Measurements from ENCODE around the gene RGS19. TPM values are rescaled to one million over a fixed set of nuclear protein-coding genes. Genes with fewer than 3 reads are reported as not detected.
A peak's percentile ranks its signal among the peaks of the same experiment; 100 is the strongest.

RGS19 gene
- total and polyA plus RNA-seq, 2 of the 8 experiments (the other 6 are each of a cell fraction or from before 2014, with no cell fraction given) = 12.7 to 16.8 TPM

GRCh38 chr20:64036346-64037198 is 42.7 kb downstream of the RGS19 start:
- no peak for FAIRE-seq
- H3K79me2 ChIP-seq (ENCODE audit: control insufficient read depth in 1 of 2, insufficient read depth in 2 of 2, low read length in 2 of 2) = no peaks in the 10 kb centered on the region
- H4K20me1 ChIP-seq (replicated peaks in 1 of 2; ENCODE audit: control insufficient read depth in 1 of 2, insufficient read depth in 2 of 2, low read length in 2 of 2) = peaks cover 0 to 3% of the 10 kb centered on the region in 2 experiments
- peak overlapping the region in 1 of 2 experiments; percentile 14; a peak in 2 of 4 replicates for H3K4me2 ChIP-seq (ENCODE audit: insufficient read depth in 1 of 2, low read depth in 2 of 2, low read length in 2 of 2)
- peak overlapping the region; percentile 39; the same call in 1 of the 2 replicates for H2AK5ac ChIP-seq (ENCODE audit: low read depth, low read length)
- no peaks in the 10 kb centered on the region for H3K9me3 ChIP-seq (ENCODE audit: insufficient read depth in 2 of 2, low read depth in 1 of 2, low read length in 1 of 2)
- no peak overlapping the region for H4K8ac ChIP-seq (ENCODE audit: extremely low read depth, insufficient read depth, low read length)
- no peak overlapping the region for H3K4ac ChIP-seq (replicated peaks; ENCODE audit: insufficient read length, low read depth, low read length)
- H3K79me1 ChIP-seq (ENCODE audit: low read depth, low read length) = no peaks in the 10 kb centered on the region; the same call in 1 of the 2 replicates
- H3K27me3 ChIP-seq (replicated peaks in 1 of 4; ENCODE audit: control insufficient read depth in 3 of 4, extremely low read depth in 1 of 4, insufficient read depth in 3 of 4, low read length in 3 of 4) = peaks cover 12 to 41% (median 33%) of the 10 kb centered on the region in 4 experiments
- peak overlapping the region; percentile 61; the same call in 1 of the 2 replicates for H2BK20ac ChIP-seq (ENCODE audit: low read length)
- CTCF ChIA-PET (ENCODE audit: partially characterized antibody) = interaction anchor here (1.0 to 7.3 kb wide), 13 partner anchors 9 to 105 kb away, joined by 3 to 73 read pairs (median 3); partner anchors contain the start of genes LKAAEAR1, PRPF6 and TCEA2
- no peak overlapping the region for H3K23ac ChIP-seq (ENCODE audit: insufficient read length)
- 0 out of 2 replicates have a peak overlapping the region, but pooled peaks have one; percentile 19 for H3K27ac ChIP-seq (ENCODE audit: low read depth, low read length)
- H3K4me1 ChIP-seq (replicated peaks in 1 of 4; ENCODE audit: control insufficient read depth in 3 of 4, insufficient read depth in 4 of 4, low read length in 3 of 4) = peaks cover 0 to 19% (median 15%) of the 10 kb centered on the region in 4 experiments; a peak in 6 of 7 replicates
- peaks cover 3% of the 10 kb centered on the region; the same call in 1 of the 2 replicates for H3K23me2 ChIP-seq (ENCODE audit: low read depth, low read length)
- no peak overlapping the region for H3K9ac ChIP-seq (replicated peaks in 1 of 4; ENCODE audit: extremely low read depth in 1 of 4, low read depth in 3 of 4, low read length in 3 of 4)
- POLR2A ChIA-PET (ENCODE audit: partially characterized antibody) = interaction anchor here (1.0 to 1.9 kb wide), 8 partner anchors 9 to 54 kb away, joined by 3 to 8 read pairs (median 4); partner anchors contain the start of gene TCEA2
- no peak overlapping the region for H2BK15ac ChIP-seq (ENCODE audit: low read length)
- peak overlapping the region; percentile 84 for H2BK5ac ChIP-seq (ENCODE audit: low read depth, low read length)
- DNase-seq (ENCODE audit: low read depth in 1 of 2, low spot score in 2 of 2) = no peak
- H2AFZ ChIP-seq (ENCODE audit: low read length) = no peak overlapping the region
- no peak overlapping the region for H2BK120ac ChIP-seq (replicated peaks; ENCODE audit: low read depth, low read length)
- H3K4me3 ChIP-seq (ENCODE audit: extremely low read depth in 1 of 4, insufficient read depth in 2 of 4, low read depth in 3 of 4, low read length in 4 of 4) = no peak overlapping the region
- H3K14ac ChIP-seq (ENCODE audit: insufficient read length) = no peak overlapping the region
- 0 out of 2 replicates have a peak overlapping the region, but pooled peaks have one; percentile 60 for H2BK12ac ChIP-seq (ENCODE audit: low read depth, low read length)
- H4K91ac ChIP-seq (replicated peaks; ENCODE audit: insufficient read length, low read length) = peak overlapping the region; percentile 42
- 79% methylated on average over 12 of the region's 17 CpGs; no CpG with 5 or more reads in 1 of the 2 experiments for WGBS, 2 experiments (ENCODE audit: extremely low coverage in 1 of 2, insufficient coverage in 1 of 2, insufficient read length in 1 of 2, insufficient replicate concordance in 2 of 2, low coverage in 1 of 2, low lambda C conversion rate in 2 of 2, missing lambda C conversion rate in 1 of 2)
- H3K56ac ChIP-seq (replicated peaks; ENCODE audit: insufficient read length, low read depth, low read length) = no peak overlapping the region
- peaks cover 4 to 11% (median 7%) of the 10 kb centered on the region in 4 experiments; a peak in 5 of 8 replicates for H3K36me3 ChIP-seq (ENCODE audit: control insufficient read depth in 2 of 4, insufficient read depth in 4 of 4, low read length in 3 of 4)
- peak overlapping the region; percentile 83; the same call in 1 of the 2 replicates for H3K18ac ChIP-seq (ENCODE audit: extremely low read depth, low read length)
- peak overlapping the region; percentile 47 for H4K5ac ChIP-seq (ENCODE audit: insufficient read length, low read depth, low read length)
- no peak for TF ChIP-seq MAX (IDR thresholded peaks at IDR 0.05)
- TF ChIP-seq JUN (IDR thresholded peaks at IDR 0.05; ENCODE audit: low read depth, low read length) = no peak
- TF ChIP-seq SP1 (IDR thresholded peaks at IDR 0.05; ENCODE audit: low read depth, low read length) = no peak
- no peak for TF ChIP-seq HDAC2 (IDR thresholded peaks at IDR 0.05; ENCODE audit: borderline replicate concordance in 1 of 2, low read depth in 2 of 2, low read length in 2 of 2)
- TF ChIP-seq RAD21 (IDR thresholded peaks at IDR 0.05 in 1 of 2, conservative IDR thresholded peaks at IDR 0.05 in 1 of 2; ENCODE audit: low read depth in 2 of 2, low read length in 2 of 2) = no peak
- TF ChIP-seq CTBP2 (IDR thresholded peaks at IDR 0.05; ENCODE audit: borderline replicate concordance, insufficient read depth, insufficient read length, low read length) = no peak
- no peak for TF ChIP-seq KDM5A (IDR thresholded peaks at IDR 0.05; ENCODE audit: low read length)
- no peak for TF ChIP-seq JUND (IDR thresholded peaks at IDR 0.05; ENCODE audit: low read length)
- TF ChIP-seq FOSL1 (IDR thresholded peaks at IDR 0.05; ENCODE audit: insufficient read depth, low read depth, low read length) = no peak
